DOHH2 (cell line): Measurements from ENCODE around the gene NME7.

Experiments
- H3F3A ChIP-seq: fragments of 200-600 bp; sonication (generic), shearing (Covaris generic); 2 replicates; pipeline ENCODE4 v1.6.0; 2016; ENCODE audit warnings: antibody characterized with exemption, mild to moderate bottlenecking; ENCODE audit not compliant: control insufficient read depth, insufficient read depth
- H3K27ac ChIP-seq: fragments of 200-600 bp; sonication (generic); 2 replicates; pipeline ENCODE4 v1.5.1; 2014; ENCODE audit warnings: low read depth, mild to moderate bottlenecking, low read length, moderate library complexity
- H3K27me3 ChIP-seq: fragments of 200-600 bp; sonication (generic); 2 replicates; pipeline ENCODE4 v1.6.1; 2014; ENCODE audit warnings: mild to moderate bottlenecking, low read length, mixed read lengths; ENCODE audit not compliant: control insufficient read depth
- H3K36me3 ChIP-seq: fragments of 200-600 bp; sonication (generic); 2 replicates; pipeline ENCODE4 v1.6.1; 2014; ENCODE audit warnings: mild to moderate bottlenecking, low read length, moderate library complexity, mixed read lengths; ENCODE audit not compliant: control insufficient read depth
- H3K4me1 ChIP-seq: fragments of 200-600 bp; sonication (generic); 2 replicates; pipeline ENCODE4 v1.6.1; 2014; ENCODE audit warnings: mild to moderate bottlenecking, low read length, mixed read lengths; ENCODE audit not compliant: control insufficient read depth
- H3K4me2 ChIP-seq: fragments of 200-600 bp; sonication (generic); 2 replicates; pipeline ENCODE4 v1.6.0; 2014; ENCODE audit warnings: mild to moderate bottlenecking, low read length, moderate library complexity
- H3K4me3 ChIP-seq: fragments of 200-600 bp; sonication (generic); 2 replicates; pipeline ENCODE4 v1.5.1; 2014; ENCODE audit warnings: mild to moderate bottlenecking, low read length, mixed read lengths
- H3K79me2 ChIP-seq: fragments of 200-600 bp; sonication (generic); 2 replicates; pipeline ENCODE4 v1.6.1; 2014; ENCODE audit warnings: mild to moderate bottlenecking, low read length, mixed read lengths; ENCODE audit not compliant: control insufficient read depth
- H3K9me2 ChIP-seq: fragments of 200-600 bp; sonication (generic); replicated peaks from 2 replicates; pipeline ENCODE4 v1.6.1; 2014; ENCODE audit warnings: mild to moderate bottlenecking, low read length, mixed read lengths; ENCODE audit not compliant: control insufficient read depth
- H3K9me3 ChIP-seq: fragments of 200-600 bp; sonication (generic); 2 replicates; pipeline ENCODE4 v1.6.1; 2014; ENCODE audit warnings: antibody characterized with exemption, low read length, mixed read lengths; ENCODE audit not compliant: control insufficient read depth, insufficient read depth
- H4K20me1 ChIP-seq: fragments of 200-600 bp; sonication (generic); 2 replicates; pipeline ENCODE4 v1.6.0; 2014; ENCODE audit warnings: low read depth, mild to moderate bottlenecking, antibody characterized with exemption, low read length, moderate library complexity; ENCODE audit not compliant: control insufficient read depth, insufficient read depth
- CTCF ChIP-seq: fragments of 200-600 bp; sonication (generic); IDR thresholded peaks from one replicate; pipeline ENCODE4 v1.5.1; 2014; ENCODE audit warnings: antibody characterized with exemption, mild to moderate bottlenecking, low read depth, low read length; ENCODE audit not compliant: poor library complexity, severe bottlenecking
- EZH2phosphoT487 ChIP-seq: fragments of 200-600 bp; sonication (generic); IDR thresholded peaks from 2 replicates; pipeline ENCODE4 v1.6.1; 2017; ENCODE audit warnings: borderline replicate concordance, mild to moderate bottlenecking, antibody characterized with exemption, low read length, moderate library complexity, mixed read lengths

The NME7 gene

GRCh38 chr1:169196161-169196560, 171.4 kb downstream of the NME7 start:
- no peaks in the 10 kb centered on the region for H3K9me2 ChIP-seq
- no peak overlapping the region for H3K27ac ChIP-seq
- H3K4me2 ChIP-seq: no peak overlapping the region
- H3K4me3 ChIP-seq: no peak overlapping the region
- H3K79me2 ChIP-seq: no peaks in the 10 kb centered on the region
- H3K9me3 ChIP-seq: no peaks in the 10 kb centered on the region
- H3K36me3 ChIP-seq: no peaks in the 10 kb centered on the region
- no peak for TF ChIP-seq CTCF
- no peak for TF ChIP-seq EZH2phosphoT487
- no peaks in the 10 kb centered on the region for H3K27me3 ChIP-seq
- H4K20me1 ChIP-seq: no peaks in the 10 kb centered on the region
- no peaks in the 10 kb centered on the region for H3K4me1 ChIP-seq
- no peaks in the 10 kb centered on the region for H3F3A ChIP-seq

GRCh38 chr1:169193191-169193850, 174.3 kb downstream of the NME7 start:
- Histone ChIP-seq H4K20me1 (no peaks in the 10 kb centered on the region), H3K79me2 (no peaks in the 10 kb centered on the region), H3K4me1 (no peaks in the 10 kb centered on the region), H3K4me2 (no peak overlapping the region), H3K9me3 (no peaks in the 10 kb centered on the region), H3K9me2 (no peaks in the 10 kb centered on the region), H3K27me3 (no peaks in the 10 kb centered on the region), H3K4me3 (no peak overlapping the region), H3K36me3 (no peaks in the 10 kb centered on the region), H3K27ac (no peak overlapping the region), H3F3A (no peaks in the 10 kb centered on the region)
- TF ChIP-seq EZH2phosphoT487 (no peak), CTCF (no peak)

GRCh38 chr1:169186106-169186505, 181.5 kb downstream of the NME7 start:
- no peak for TF ChIP-seq EZH2phosphoT487
- TF ChIP-seq CTCF: no peak
- H4K20me1 ChIP-seq: no peaks in the 10 kb centered on the region
- no peaks in the 10 kb centered on the region for H3K4me1 ChIP-seq
- H3K27ac ChIP-seq: no peak overlapping the region
- no peaks in the 10 kb centered on the region for H3K36me3 ChIP-seq
- no peaks in the 10 kb centered on the region for H3K27me3 ChIP-seq
- H3K4me3 ChIP-seq: no peak overlapping the region
- no peaks in the 10 kb centered on the region for H3F3A ChIP-seq
- no peak overlapping the region for H3K4me2 ChIP-seq
- H3K9me3 ChIP-seq: no peaks in the 10 kb centered on the region
- H3K79me2 ChIP-seq: no peaks in the 10 kb centered on the region
- no peaks in the 10 kb centered on the region for H3K9me2 ChIP-seq
